ENCODE data around the gene CD300C. TPM values are rescaled to one million over a fixed set of nuclear protein-coding genes. Genes with fewer than 3 reads are reported as not detected.

The CD300C gene
- total RNA-seq, 1 donor from 2014 or later: not detected

- no peak for DNase-seq (ENCODE audit: low read depth, low spot score)
- H3K4me3 Mint-ChIP-seq: no peak overlapping the region
- peaks cover 18% of the 10 kb centered on the region for H3K27me3 Mint-ChIP-seq (ENCODE audit: low read depth)
- H3K4me1 Mint-ChIP-seq: peaks cover 6% of the 10 kb centered on the region
- H3K9me3 Mint-ChIP-seq: no peaks in the 10 kb centered on the region
- H3K27ac Mint-ChIP-seq (ENCODE audit: unreplicated experiment): peak overlapping the region; percentile 57
- TF ChIP-seq CTCF (conservative IDR thresholded peaks at IDR 0.05): no peak
- H3K36me3 Mint-ChIP-seq (ENCODE audit: low read depth): no peaks in the 10 kb centered on the region
These were observed 9.6 kb upstream of the CD300C start for GRCh38 chr17:74555427-74555940.

- no peak for TF ChIP-seq CTCF (conservative IDR thresholded peaks at IDR 0.05)
- no peaks in the 10 kb centered on the region for H3K36me3 Mint-ChIP-seq (ENCODE audit: low read depth)
- H3K9me3 Mint-ChIP-seq: no peaks in the 10 kb centered on the region
- no peak overlapping the region for H3K4me3 Mint-ChIP-seq
- H3K4me1 Mint-ChIP-seq: peaks cover 6% of the 10 kb centered on the region
- DNase-seq (ENCODE audit: low read depth, low spot score): no peak
- H3K27me3 Mint-ChIP-seq (ENCODE audit: low read depth): peaks cover 18% of the 10 kb centered on the region
- H3K27ac Mint-ChIP-seq (ENCODE audit: unreplicated experiment): peak overlapping the region; percentile 57
These were observed 9.0 kb upstream of the CD300C start for GRCh38 chr17:74554909-74555308.

- Mint-ChIP-seq H3K4me1 (peaks cover 6% of the 10 kb centered on the region), H3K36me3 (ENCODE audit: low read depth) (no peaks in the 10 kb centered on the region), H3K9me3 (no peaks in the 10 kb centered on the region), H3K27ac (ENCODE audit: unreplicated experiment) (peak overlapping the region; percentile 85), H3K27me3 (ENCODE audit: low read depth) (peaks cover 7% of the 10 kb centered on the region), H3K4me3 (no peak overlapping the region)
- no peak for DNase-seq (ENCODE audit: low read depth, low spot score)
- TF ChIP-seq CTCF (conservative IDR thresholded peaks at IDR 0.05): no peak
These were observed 6.1 kb upstream of the CD300C start for GRCh38 chr17:74552037-74552436.

GRCh38 chr17:74550602-74551001 is 4.7 kb upstream of the CD300C start:
- Mint-ChIP-seq H3K27me3 (ENCODE audit: low read depth) (peaks cover 3% of the 10 kb centered on the region), H3K4me1 (peaks cover 6% of the 10 kb centered on the region), H3K4me3 (no peak overlapping the region), H3K36me3 (ENCODE audit: low read depth) (no peaks in the 10 kb centered on the region), H3K27ac (ENCODE audit: unreplicated experiment) (no peak overlapping the region), H3K9me3 (no peaks in the 10 kb centered on the region)
- no peak for TF ChIP-seq CTCF (conservative IDR thresholded peaks at IDR 0.05)
- DNase-seq (ENCODE audit: low read depth, low spot score): no peak

GRCh38 chr17:74549343-74549742 is 3.4 kb upstream of the CD300C start:
- Mint-ChIP-seq H3K27me3 (ENCODE audit: low read depth) (peaks cover 1% of the 10 kb centered on the region), H3K36me3 (ENCODE audit: low read depth) (no peaks in the 10 kb centered on the region), H3K4me3 (no peak overlapping the region), H3K27ac (ENCODE audit: unreplicated experiment) (no peak overlapping the region), H3K9me3 (no peaks in the 10 kb centered on the region), H3K4me1 (peaks cover 16% of the 10 kb centered on the region)
- TF ChIP-seq CTCF (conservative IDR thresholded peaks at IDR 0.05): no peak
- no peak for DNase-seq (ENCODE audit: low read depth, low spot score)
